EH (cell line): ENCODE measurements around the gene ZNF205.
"Not testable (repeated sequence)": the region's sequence is repeated elsewhere in the genome, so short reads cannot be mapped to it uniquely, and the experiment has no call there.

Source experiments
- DNase-seq: peaks from one replicate; pipeline ENCODE4 v3.0.0-alpha.2; 2015; ENCODE audit warnings: low read depth

ZNF205 gene

GRCh38 chr16:3148256-3149192 is 36.1 kb downstream of the ZNF205 start:
- DNase-seq = no peak

- DNase-seq = no peak
Observed at GRCh38 chr16:3149193-3149530, 36.8 kb downstream of the ZNF205 start.

GRCh38 chr16:3149630-3150345 is 37.4 kb downstream of the ZNF205 start:
- DNase-seq = peak; percentile 52

GRCh38 chr16:3150346-3151218 is 38.2 kb downstream of the ZNF205 start:
- DNase-seq = peak; percentile 97

GRCh38 chr16:3152027-3152276 is 39.6 kb downstream of the ZNF205 start:
- no peak for DNase-seq

GRCh38 chr16:3152277-3152990 is 40.0 kb downstream of the ZNF205 start:
- DNase-seq = peak; percentile 94

- DNase-seq = no peak
Observed at GRCh38 chr16:3152991-3153368, 40.6 kb downstream of the ZNF205 start.

GRCh38 chr16:3155181-3155580 is 42.8 kb downstream of the ZNF205 start:
- no peak for DNase-seq

- DNase-seq = no peak
Observed at GRCh38 chr16:3155972-3156371, 43.6 kb downstream of the ZNF205 start.

- peak; percentile 93 for DNase-seq
Observed at GRCh38 chr16:3157229-3158025, 45.0 kb downstream of the ZNF205 start.

GRCh38 chr16:3158026-3158509 is 45.7 kb downstream of the ZNF205 start:
- DNase-seq = peak; percentile 41

- peak; percentile 87 for DNase-seq
Observed at GRCh38 chr16:3158510-3159314, 46.3 kb downstream of the ZNF205 start.

GRCh38 chr16:3161235-3162018 is 49.0 kb downstream of the ZNF205 start:
- no peak for DNase-seq

GRCh38 chr16:3164121-3164991 is 52.0 kb downstream of the ZNF205 start:
- no peak for DNase-seq

- DNase-seq = no peak
Observed at GRCh38 chr16:3165111-3165822, 52.9 kb downstream of the ZNF205 start.

- DNase-seq = no peak
Observed at GRCh38 chr16:3166505-3166886, 54.1 kb downstream of the ZNF205 start.

- DNase-seq = not testable (repeated sequence)
Observed at GRCh38 chr16:3168729-3169128, 56.3 kb downstream of the ZNF205 start.
